ENCODE data around the gene ZNF462. TPM values are rescaled to one million over a fixed set of nuclear protein-coding genes. Genes with fewer than 3 reads are reported as not detected.

Gene ZNF462
- total RNA-seq, 1 experiment from 2014 or later, result 3.9 TPM

- DNase-seq (ENCODE audit: low read depth), result no peak
- in situ Hi-C loops (cut with HindIII; ENCODE audit: low pct_unique_long_range_greater_than_20kb, low sequenced_read_pairs), result no loop called here
These were observed 49.0 kb downstream of the ZNF462 start for GRCh38 chr9:106911951-106912350.

GRCh38 chr9:106913276-106913675, 50.3 kb downstream of the ZNF462 start:
- in situ Hi-C loops (cut with HindIII; ENCODE audit: low pct_unique_long_range_greater_than_20kb, low sequenced_read_pairs), result no loop called here
- DNase-seq (ENCODE audit: low read depth), result no peak

- DNase-seq (ENCODE audit: low read depth), result no peak
- in situ Hi-C loops (cut with HindIII; ENCODE audit: low pct_unique_long_range_greater_than_20kb, low sequenced_read_pairs), result no loop called here
These were observed 52.9 kb downstream of the ZNF462 start for GRCh38 chr9:106915851-106916250.

- DNase-seq (ENCODE audit: low read depth), result peak; percentile 91
- in situ Hi-C loops (cut with HindIII; ENCODE audit: low pct_unique_long_range_greater_than_20kb, low sequenced_read_pairs), result no loop called here
These were observed 53.7 kb downstream of the ZNF462 start for GRCh38 chr9:106916466-106917235.

GRCh38 chr9:106918825-106919509, 56.0 kb downstream of the ZNF462 start:
- in situ Hi-C loops (cut with HindIII; ENCODE audit: low pct_unique_long_range_greater_than_20kb, low sequenced_read_pairs), result no loop called here
- no peak for DNase-seq (ENCODE audit: low read depth)

- in situ Hi-C loops (cut with HindIII; ENCODE audit: low pct_unique_long_range_greater_than_20kb, low sequenced_read_pairs), result no loop called here
- no peak for DNase-seq (ENCODE audit: low read depth)
These were observed 57.1 kb downstream of the ZNF462 start for GRCh38 chr9:106920091-106920490.

GRCh38 chr9:106920701-106921283, 57.8 kb downstream of the ZNF462 start:
- in situ Hi-C loops (cut with HindIII; ENCODE audit: low pct_unique_long_range_greater_than_20kb, low sequenced_read_pairs), result no loop called here
- DNase-seq (ENCODE audit: low read depth), result peak; percentile 68

- in situ Hi-C loops (cut with HindIII; ENCODE audit: low pct_unique_long_range_greater_than_20kb, low sequenced_read_pairs), result no loop called here
These were observed 58.5 kb downstream of the ZNF462 start for GRCh38 chr9:106921341-106921899.

GRCh38 chr9:106922026-106922425, 59.1 kb downstream of the ZNF462 start:
- DNase-seq (ENCODE audit: low read depth), result no peak
- in situ Hi-C loops (cut with HindIII; ENCODE audit: low pct_unique_long_range_greater_than_20kb, low sequenced_read_pairs), result no loop called here

More at GRCh38 chr9:106921341-106921899, 58.5 kb downstream of the ZNF462 start:
- peak; percentile 83 for DNase-seq (ENCODE audit: low read depth)

GRCh38 chr9:106925392-106925791, 62.4 kb downstream of the ZNF462 start:
- in situ Hi-C loops (cut with HindIII; ENCODE audit: low pct_unique_long_range_greater_than_20kb, low sequenced_read_pairs), result no loop called here
- no peak for DNase-seq (ENCODE audit: low read depth)

GRCh38 chr9:106927916-106928315, 65.0 kb downstream of the ZNF462 start:
- in situ Hi-C loops (cut with HindIII; ENCODE audit: low pct_unique_long_range_greater_than_20kb, low sequenced_read_pairs), result no loop called here
- DNase-seq (ENCODE audit: low read depth), result no peak

- in situ Hi-C loops (cut with HindIII; ENCODE audit: low pct_unique_long_range_greater_than_20kb, low sequenced_read_pairs), result no loop called here
- no peak for DNase-seq (ENCODE audit: low read depth)
These were observed 65.4 kb downstream of the ZNF462 start for GRCh38 chr9:106928350-106928749.

- in situ Hi-C loops (cut with HindIII; ENCODE audit: low pct_unique_long_range_greater_than_20kb, low sequenced_read_pairs), result no loop called here
- no peak for DNase-seq (ENCODE audit: low read depth)
These were observed 66.7 kb downstream of the ZNF462 start for GRCh38 chr9:106929471-106930177.

GRCh38 chr9:106930477-106930876, 67.5 kb downstream of the ZNF462 start:
- no peak for DNase-seq (ENCODE audit: low read depth)
- in situ Hi-C loops (cut with HindIII; ENCODE audit: low pct_unique_long_range_greater_than_20kb, low sequenced_read_pairs), result no loop called here

- DNase-seq (ENCODE audit: low read depth), result no peak
- in situ Hi-C loops (cut with HindIII; ENCODE audit: low pct_unique_long_range_greater_than_20kb, low sequenced_read_pairs), result no loop called here
These were observed 68.5 kb downstream of the ZNF462 start for GRCh38 chr9:106931466-106931865.

GRCh38 chr9:106932178-106932577, 69.2 kb downstream of the ZNF462 start:
- DNase-seq (ENCODE audit: low read depth), result no peak
- in situ Hi-C loops (cut with HindIII; ENCODE audit: low pct_unique_long_range_greater_than_20kb, low sequenced_read_pairs), result no loop called here

GRCh38 chr9:106932675-106933074, 69.7 kb downstream of the ZNF462 start:
- in situ Hi-C loops (cut with HindIII; ENCODE audit: low pct_unique_long_range_greater_than_20kb, low sequenced_read_pairs), result no loop called here
- no peak for DNase-seq (ENCODE audit: low read depth)

GRCh38 chr9:106933470-106933869, 70.5 kb downstream of the ZNF462 start:
- in situ Hi-C loops (cut with HindIII; ENCODE audit: low pct_unique_long_range_greater_than_20kb, low sequenced_read_pairs), result no loop called here
- no peak for DNase-seq (ENCODE audit: low read depth)

All from Caki2 (cell line).